SW480 (cell line): ENCODE data around the gene SPTBN4.

Experiments
- DNase-seq: peaks from one replicate; pipeline ENCODE4 v3.0.0-alpha.2; 2016; ENCODE audit warnings: low spot score

The SPTBN4 gene

GRCh38 chr19:40565910-40566495 is 99.2 kb downstream of the SPTBN4 start:
- DNase-seq, result no peak

- DNase-seq, result no peak
Measured at GRCh38 chr19:40567040-40567749, 100.4 kb downstream of the SPTBN4 start.

GRCh38 chr19:40567750-40568494 is 101.1 kb downstream of the SPTBN4 start:
- no peak for DNase-seq

GRCh38 chr19:40570313-40571004 is 103.7 kb downstream of the SPTBN4 start:
- peak; percentile 99 for DNase-seq

- DNase-seq, result no peak
Measured at GRCh38 chr19:40571005-40571318, 104.2 kb downstream of the SPTBN4 start.

GRCh38 chr19:40571831-40572495 is 105.2 kb downstream of the SPTBN4 start:
- DNase-seq, result no peak

- no peak for DNase-seq
Measured at GRCh38 chr19:40575326-40575725, 108.5 kb downstream of the SPTBN4 start.

- DNase-seq, result peak; percentile 50
Measured at GRCh38 chr19:40576151-40576584, 109.4 kb downstream of the SPTBN4 start.

GRCh38 chr19:40576585-40577451 is 110.0 kb downstream of the SPTBN4 start, which contains the start of gene SHKBP1:
Gene SHKBP1, plus strand, starts transcription at chr19:40576873. Its CDS starts 27 bp downstream, at chr19:40576900.
- peak; percentile 96 for DNase-seq

- DNase-seq, result peak; percentile 58
Measured at GRCh38 chr19:40578442-40578908, 111.7 kb downstream of the SPTBN4 start.

- no peak for DNase-seq
Measured at GRCh38 chr19:40580619-40581018, 113.8 kb downstream of the SPTBN4 start.

- DNase-seq, result no peak
Measured at GRCh38 chr19:40581531-40581930, 114.7 kb downstream of the SPTBN4 start.

- no peak for DNase-seq
Measured at GRCh38 chr19:40582467-40582866, 115.7 kb downstream of the SPTBN4 start.

- no peak for DNase-seq
Measured at GRCh38 chr19:40583283-40583682, 116.5 kb downstream of the SPTBN4 start.

GRCh38 chr19:40584007-40584406 is 117.2 kb downstream of the SPTBN4 start:
- no peak for DNase-seq

- no peak for DNase-seq
Measured at GRCh38 chr19:40585241-40585981, 118.6 kb downstream of the SPTBN4 start.

GRCh38 chr19:40585982-40586422 is 119.2 kb downstream of the SPTBN4 start:
- DNase-seq, result no peak

GRCh38 chr19:40586611-40587010 is 119.8 kb downstream of the SPTBN4 start:
- DNase-seq, result no peak

- DNase-seq, result peak; percentile 58
Measured at GRCh38 chr19:40588110-40588854, 121.5 kb downstream of the SPTBN4 start.
